OCI-LY7 (cell line): ENCODE measurements around the gene FIP1L1. TPM values are rescaled to one million over a fixed set of nuclear protein-coding genes. Genes with fewer than 3 reads are reported as not detected.

Experiments used
- BruUV-seq: library from RNA; stranded (reverse); fragments of 400-500 nt; replicated peaks from 2 replicates; lab custom pipeline; 2021; lab: Mats Ljungman, UMichigan
- CTCF ChIA-PET: fragments of 300-600 bp; sonication (Branson Sonifier 250); formaldehyde crosslinking; loops from one replicate; lab custom pipeline; 2022; ENCODE audit warnings: antibody characterized with exemption; ENCODE audit not compliant: unreplicated experiment; lab: Charles Lee
- POLR2A ChIA-PET: fragments of 300-600 bp; sonication (Branson Sonifier 250); formaldehyde crosslinking; loops from one replicate; lab custom pipeline; 2022; ENCODE audit warnings: antibody characterized with exemption; lab: Charles Lee
- DNase-seq: peaks from one replicate; pipeline ENCODE4 v3.0.0-alpha.2; 2015; ENCODE audit warnings: low spot score
- H2AFZ ChIP-seq: fragments of 200-600 bp; sonication (generic), shearing (Covaris generic); 2 replicates; pipeline ENCODE4 v1.6.1; 2014; ENCODE audit warnings: mild to moderate bottlenecking, antibody characterized with exemption, low read length, moderate library complexity
- H3K27ac ChIP-seq: fragments of 200-600 bp; sonication (generic); 2 replicates; pipeline ENCODE4 v1.5.1; 2014; ENCODE audit warnings: mixed run types, low read depth, mild to moderate bottlenecking, moderate library complexity, low read length, inconsistent platforms; ENCODE audit not compliant: poor library complexity, severe bottlenecking
- H3K36me3 ChIP-seq: fragments of 200-600 bp; sonication (generic); 2 replicates; pipeline ENCODE4 v1.6.1; 2014; ENCODE audit warnings: mild to moderate bottlenecking, antibody characterized with exemption, low read length, moderate library complexity, mixed read lengths; ENCODE audit not compliant: insufficient read depth
- H3K4me1 ChIP-seq: fragments of 200-600 bp; sonication (generic); 2 replicates; pipeline ENCODE4 v1.5.1; 2014; ENCODE audit warnings: mild to moderate bottlenecking, low read length; ENCODE audit not compliant: insufficient read depth, poor library complexity, severe bottlenecking
- H3K4me2 ChIP-seq: fragments of 200-600 bp; sonication (generic); 2 replicates; pipeline ENCODE4 v1.6.1; 2014; ENCODE audit warnings: mild to moderate bottlenecking, low read length
- H3K4me3 ChIP-seq: fragments of 200-600 bp; sonication (generic); 2 replicates; pipeline ENCODE4 v1.5.1; 2014; ENCODE audit warnings: mild to moderate bottlenecking, low read depth, low read length; ENCODE audit not compliant: poor library complexity, severe bottlenecking
- H3K79me2 ChIP-seq: fragments of 200-600 bp; sonication (generic); 2 replicates; pipeline ENCODE4 v1.6.1; 2016; ENCODE audit warnings: low read depth, mild to moderate bottlenecking, low read length, moderate library complexity, mixed read lengths; ENCODE audit not compliant: insufficient read depth
- H3K9me2 ChIP-seq: fragments of 200-600 bp; sonication (generic); 2 replicates; pipeline ENCODE4 v1.6.1; 2016; ENCODE audit warnings: mild to moderate bottlenecking, low read length, mixed read lengths; ENCODE audit not compliant: insufficient read depth
- H3K9me3 ChIP-seq: fragments of 200-600 bp; sonication (generic); 2 replicates; pipeline ENCODE4 v1.6.1; 2014; ENCODE audit warnings: mild to moderate bottlenecking, mixed run types, low read length, mixed read lengths
- H4K20me1 ChIP-seq: fragments of 200-600 bp; sonication (generic); 2 replicates; pipeline ENCODE4 v1.6.1; 2014; ENCODE audit warnings: mild to moderate bottlenecking, antibody characterized with exemption, low read length, moderate library complexity, mixed read lengths; ENCODE audit not compliant: insufficient read depth
- EZH2phosphoT487 ChIP-seq: fragments of 200-600 bp; sonication (generic); IDR thresholded peaks from 2 replicates; pipeline ENCODE4 v1.6.1; 2018; ENCODE audit warnings: low read depth, borderline replicate concordance, mild to moderate bottlenecking, mixed run types, antibody characterized with exemption, low read length, moderate library complexity, mixed read lengths
- intact Hi-C: fragments of 100-400 bp; cut with micrococcal nuclease; formaldehyde crosslinking; loops from one replicate; pipeline ENCODE4 v1.10.0; 2022; ENCODE audit not compliant: unreplicated experiment
- total RNA-seq, 2 experiments: library from RNA; depleted of rRNA in 1 of 2; stranded (reverse); fragments of >200 nt in 1 of 2; shearing (Covaris generic) in 1 of 2; gene quantifications; 2 replicates each; pipeline ENCODE4 v1.2.3, GENCODE V29; 2014 to 2022
- TF ChIP-seq, protein P1 (sequence below): fragments of 200-600 bp; sonication (generic); conservative IDR thresholded peaks from 2 replicates; pipeline ENCODE4 v1.5.1; 2014; ENCODE audit warnings: mild to moderate bottlenecking, antibody characterized with exemption, low read length, moderate library complexity, mixed read lengths

Gene FIP1L1
- total RNA-seq, 2 experiments from 2014 or later = 73.2 to 86.9 TPM

DNA sequence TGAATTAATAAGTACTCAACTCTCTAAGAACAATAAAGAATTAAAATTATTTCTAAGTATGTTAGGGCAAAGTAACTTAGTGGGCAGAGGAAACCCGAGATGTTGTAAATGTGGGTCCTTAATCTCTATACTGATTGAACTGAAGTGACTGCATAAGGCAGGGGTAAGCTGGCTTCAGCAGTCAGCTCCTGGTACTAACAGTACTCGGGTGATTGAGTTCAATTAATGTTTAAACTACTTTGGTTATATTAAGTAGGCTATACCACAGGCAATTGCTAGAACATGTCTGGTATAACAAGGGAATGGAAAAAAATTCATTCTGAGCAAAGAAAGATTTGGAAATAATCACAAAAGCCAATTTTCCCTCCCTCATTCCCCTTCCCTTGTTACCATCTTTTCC lies 123.1 kb downstream of the FIP1L1 start:
- POLR2A ChIA-PET = interaction anchor here (0.8 kb wide), 1 partner anchor 28 kb away, joined by 3 read pairs; no protein-coding TSS in a partner anchor
- no peaks in the 10 kb centered on the region for H3K79me2 ChIP-seq
- no peak for DNase-seq
- no peaks in the 10 kb centered on the region for H3K4me1 ChIP-seq
- no TSS peak for BruUV-seq
- H2AFZ ChIP-seq = no peak overlapping the region
- intact Hi-C loops = no loop called here
- no peaks in the 10 kb centered on the region for H3K9me2 ChIP-seq
- CTCF ChIA-PET = no interaction called here
- H4K20me1 ChIP-seq = no peaks in the 10 kb centered on the region
- no peaks in the 10 kb centered on the region for H3K9me3 ChIP-seq
- TF ChIP-seq, protein P1, sequence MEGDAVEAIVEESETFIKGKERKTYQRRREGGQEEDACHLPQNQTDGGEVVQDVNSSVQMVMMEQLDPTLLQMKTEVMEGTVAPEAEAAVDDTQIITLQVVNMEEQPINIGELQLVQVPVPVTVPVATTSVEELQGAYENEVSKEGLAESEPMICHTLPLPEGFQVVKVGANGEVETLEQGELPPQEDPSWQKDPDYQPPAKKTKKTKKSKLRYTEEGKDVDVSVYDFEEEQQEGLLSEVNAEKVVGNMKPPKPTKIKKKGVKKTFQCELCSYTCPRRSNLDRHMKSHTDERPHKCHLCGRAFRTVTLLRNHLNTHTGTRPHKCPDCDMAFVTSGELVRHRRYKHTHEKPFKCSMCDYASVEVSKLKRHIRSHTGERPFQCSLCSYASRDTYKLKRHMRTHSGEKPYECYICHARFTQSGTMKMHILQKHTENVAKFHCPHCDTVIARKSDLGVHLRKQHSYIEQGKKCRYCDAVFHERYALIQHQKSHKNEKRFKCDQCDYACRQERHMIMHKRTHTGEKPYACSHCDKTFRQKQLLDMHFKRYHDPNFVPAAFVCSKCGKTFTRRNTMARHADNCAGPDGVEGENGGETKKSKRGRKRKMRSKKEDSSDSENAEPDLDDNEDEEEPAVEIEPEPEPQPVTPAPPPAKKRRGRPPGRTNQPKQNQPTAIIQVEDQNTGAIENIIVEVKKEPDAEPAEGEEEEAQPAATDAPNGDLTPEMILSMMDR = no peak
- no peak for TF ChIP-seq EZH2phosphoT487
- no peak overlapping the region for H3K4me2 ChIP-seq
- no peak overlapping the region for H3K27ac ChIP-seq
- H3K4me3 ChIP-seq = no peak overlapping the region
- no peaks in the 10 kb centered on the region for H3K36me3 ChIP-seq

DNA sequence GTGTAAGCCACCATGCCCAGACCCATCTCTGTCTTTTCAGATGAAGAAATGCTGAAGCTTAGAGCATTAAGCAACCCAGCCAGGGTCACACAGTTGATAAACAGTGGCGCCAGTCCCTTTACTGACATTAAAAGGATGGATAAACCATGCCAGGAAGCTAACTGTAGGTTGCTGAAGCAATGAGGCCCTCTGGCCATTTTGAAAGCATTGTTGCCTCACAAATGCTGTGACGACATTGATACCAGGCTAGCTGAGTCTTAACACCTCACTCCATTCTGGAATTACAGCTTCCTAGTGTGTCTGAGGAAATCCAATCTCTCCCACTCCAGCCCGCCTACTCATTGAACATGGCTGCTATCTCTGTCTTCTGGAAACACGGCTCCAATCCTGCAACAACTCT lies 124.1 kb downstream of the FIP1L1 start:
- Histone ChIP-seq H3K27ac (no peak overlapping the region), H2AFZ (no peak overlapping the region), H3K9me2 (no peaks in the 10 kb centered on the region), H3K4me2 (no peak overlapping the region), H3K4me3 (no peak overlapping the region), H3K4me1 (no peaks in the 10 kb centered on the region), H3K9me3 (no peaks in the 10 kb centered on the region), H3K79me2 (no peaks in the 10 kb centered on the region), H4K20me1 (no peaks in the 10 kb centered on the region), H3K36me3 (no peaks in the 10 kb centered on the region)
- CTCF ChIA-PET = no interaction called here
- TF ChIP-seq EZH2phosphoT487 = no peak
- TF ChIP-seq, protein P1 = no peak
- DNase-seq = no peak
- BruUV-seq = no TSS peak
- POLR2A ChIA-PET = interaction anchor here (0.8 kb wide), 1 partner anchor 27 kb away, joined by 3 read pairs; no protein-coding TSS in a partner anchor
- intact Hi-C loops = no loop called here

DNA sequence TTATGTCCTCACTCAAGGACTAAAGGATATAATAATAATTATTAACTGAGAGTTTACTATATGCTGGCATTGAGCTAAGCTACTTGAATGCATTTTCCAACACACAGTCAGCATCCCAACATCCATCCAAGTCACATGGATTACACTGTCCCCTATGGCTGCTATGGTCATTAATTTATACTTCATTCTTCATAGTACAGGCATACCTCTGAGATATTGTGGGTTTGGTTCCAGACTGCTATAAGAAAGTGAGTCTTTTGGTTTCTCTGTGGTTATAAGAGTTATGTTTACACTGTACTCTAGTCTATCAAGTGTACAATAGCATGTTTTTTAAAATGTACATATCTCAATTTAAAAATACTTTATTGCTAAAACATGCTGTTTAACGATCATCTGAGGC lies 124.7 kb downstream of the FIP1L1 start:
- CTCF ChIA-PET = no interaction called here
- Histone ChIP-seq H3K4me2 (no peak overlapping the region), H2AFZ (no peak overlapping the region), H3K27ac (no peak overlapping the region), H3K9me2 (no peaks in the 10 kb centered on the region), H3K4me3 (no peak overlapping the region), H3K36me3 (no peaks in the 10 kb centered on the region), H4K20me1 (no peaks in the 10 kb centered on the region), H3K4me1 (no peaks in the 10 kb centered on the region), H3K79me2 (no peaks in the 10 kb centered on the region), H3K9me3 (no peaks in the 10 kb centered on the region)
- no peak for TF ChIP-seq EZH2phosphoT487
- TF ChIP-seq, protein P1 = no peak
- no peak for DNase-seq
- POLR2A ChIA-PET = interaction anchor here (0.6 kb wide), 1 partner anchor 1384 kb away, joined by 4 read pairs; no protein-coding TSS in a partner anchor
- no TSS peak for BruUV-seq
- intact Hi-C loops = no loop called here
